Subcutaneous abdominal adipose tissue (tissue), 5 donors: ENCODE measurements around the gene ADGRG1.
A peak's percentile ranks its signal among the peaks of the same experiment; 100 is the strongest.

ENCODE experiments used
- H3K27ac ChIP-seq: one replicate; pipeline ENCODE4 v1.7.0; 2013; ENCODE audit warnings: low read depth, mild to moderate bottlenecking, inconsistent platforms, low read length, moderate library complexity
- H3K27me3 ChIP-seq, 5 donors: one replicate each; pipeline ENCODE4 v1.7.0; 2013; ENCODE audit warnings: low read length in 5 of 5, inconsistent platforms in 1 of 5; ENCODE audit not compliant: control insufficient read depth in 5 of 5, insufficient read depth in 4 of 5
- H3K36me3 ChIP-seq, 5 donors: one replicate each; pipeline ENCODE4 v1.7.0; 2013; ENCODE audit warnings: low read length in 5 of 5; ENCODE audit not compliant: control insufficient read depth in 5 of 5, insufficient read depth in 5 of 5
- H3K4me1 ChIP-seq, 5 donors: one replicate each; pipeline ENCODE4 v1.7.0; 2013; ENCODE audit warnings: low read length in 5 of 5, mild to moderate bottlenecking in 3 of 5, moderate library complexity in 1 of 5; ENCODE audit not compliant: control insufficient read depth in 5 of 5, insufficient read depth in 5 of 5
- H3K4me3 ChIP-seq, 5 donors: one replicate each; pipeline ENCODE4 v1.7.0; 2013; ENCODE audit warnings: low read length in 5 of 5, low read depth in 1 of 5
- H3K9ac ChIP-seq, 5 donors: one replicate each; pipeline ENCODE4 v1.7.0; 2013; ENCODE audit warnings: low read length in 5 of 5, mild to moderate bottlenecking in 4 of 5, moderate library complexity in 3 of 5
- H3K9me3 ChIP-seq, 5 donors: one replicate each; pipeline ENCODE4 v1.7.0; 2013; ENCODE audit warnings: low read length in 5 of 5; ENCODE audit not compliant: control insufficient read depth in 5 of 5
- donor health status: healthy.
- donor health status: healthy.
- donor health status: healthy.
- donor health status: healthy.
- donor health status: healthy.

ADGRG1 gene

GRCh38 chr16:57640612-57641011 is 12.2 kb downstream of the ADGRG1 start:
- Histone ChIP-seq H3K36me3 (peaks cover 0 to 13% (median 9%) of the 10 kb centered on the region in 5 donors), H3K27me3 (peaks cover 4 to 19% (median 13%) of the 10 kb centered on the region in 5 donors), H3K9me3 (no peaks in the 10 kb centered on the region), H3K27ac (no peak overlapping the region), H3K4me1 (peaks cover 3 to 95% (median 31%) of the 10 kb centered on the region in 5 donors), H3K4me3 (no peak overlapping the region), H3K9ac (no peak overlapping the region)

- H3K27me3 ChIP-seq: peaks cover 3 to 7% (median 5%) of the 10 kb centered on the region in 5 donors
- H3K4me3 ChIP-seq: no peak overlapping the region
- peak overlapping the region; percentile 48 for H3K27ac ChIP-seq
- no peak overlapping the region for H3K9ac ChIP-seq
- peaks cover 0 to 89% (median 23%) of the 10 kb centered on the region in 5 donors for H3K4me1 ChIP-seq
- no peaks in the 10 kb centered on the region for H3K9me3 ChIP-seq
- H3K36me3 ChIP-seq: peaks cover 0 to 13% (median 9%) of the 10 kb centered on the region in 5 donors
Observed at GRCh38 chr16:57642160-57643135, 14.0 kb downstream of the ADGRG1 start.

- peaks cover 0 to 89% (median 21%) of the 10 kb centered on the region in 5 donors for H3K4me1 ChIP-seq
- H3K27me3 ChIP-seq: peaks cover 3 to 8% (median 5%) of the 10 kb centered on the region in 5 donors
- peaks cover 0 to 13% (median 9%) of the 10 kb centered on the region in 5 donors for H3K36me3 ChIP-seq
- peak overlapping the region in 1 of 5 donors; percentile 21 for H3K4me3 ChIP-seq
- peak overlapping the region; percentile 48 for H3K27ac ChIP-seq
- H3K9me3 ChIP-seq: no peaks in the 10 kb centered on the region
- H3K9ac ChIP-seq: peak overlapping the region in 2 of 5 donors; percentile 3 to 14
Observed at GRCh38 chr16:57643147-57643874, 14.9 kb downstream of the ADGRG1 start.

- Histone ChIP-seq H3K36me3 (peaks cover 0 to 13% (median 9%) of the 10 kb centered on the region in 5 donors), H3K9ac (no peak overlapping the region), H3K9me3 (no peaks in the 10 kb centered on the region), H3K27ac (peak overlapping the region; percentile 48), H3K4me3 (no peak overlapping the region), H3K27me3 (peaks cover 2 to 8% (median 5%) of the 10 kb centered on the region in 5 donors), H3K4me1 (peaks cover 0 to 90% (median 26%) of the 10 kb centered on the region in 5 donors)
Observed at GRCh38 chr16:57643910-57644309, 15.5 kb downstream of the ADGRG1 start.

GRCh38 chr16:57644383-57645014 is 16.1 kb downstream of the ADGRG1 start:
- Histone ChIP-seq H3K36me3 (peaks cover 0 to 13% (median 9%) of the 10 kb centered on the region in 5 donors), H3K27ac (no peak overlapping the region), H3K4me3 (no peak overlapping the region), H3K27me3 (peaks cover 0 to 8% (median 3%) of the 10 kb centered on the region in 5 donors), H3K9ac (no peak overlapping the region), H3K9me3 (no peaks in the 10 kb centered on the region), H3K4me1 (peaks cover 0 to 86% (median 20%) of the 10 kb centered on the region in 5 donors)

GRCh38 chr16:57645169-57645568 is 16.7 kb downstream of the ADGRG1 start:
- peak overlapping the region in 1 of 5 donors; percentile 29 for H3K4me3 ChIP-seq
- H3K4me1 ChIP-seq: peaks cover 0 to 79% (median 20%) of the 10 kb centered on the region in 5 donors
- H3K27me3 ChIP-seq: peaks cover 0 to 8% (median 3%) of the 10 kb centered on the region in 5 donors
- peaks cover 0 to 16% (median 11%) of the 10 kb centered on the region in 5 donors for H3K36me3 ChIP-seq
- peak overlapping the region; percentile 76 for H3K27ac ChIP-seq
- H3K9me3 ChIP-seq: no peaks in the 10 kb centered on the region
- H3K9ac ChIP-seq: no peak overlapping the region

- Histone ChIP-seq H3K27me3 (peaks cover 0 to 8% (median 3%) of the 10 kb centered on the region in 5 donors), H3K36me3 (peaks cover 0 to 18% (median 14%) of the 10 kb centered on the region in 5 donors), H3K9me3 (no peaks in the 10 kb centered on the region), H3K27ac (peak overlapping the region; percentile 81), H3K4me1 (peaks cover 0 to 72% (median 20%) of the 10 kb centered on the region in 5 donors), H3K9ac (no peak overlapping the region), H3K4me3 (peak overlapping the region in 1 of 5 donors; percentile 29)
Observed at GRCh38 chr16:57645691-57646387, 17.4 kb downstream of the ADGRG1 start.

GRCh38 chr16:57646388-57647039 is 18.1 kb downstream of the ADGRG1 start:
- peak overlapping the region in 1 of 5 donors; percentile 5 for H3K4me3 ChIP-seq
- H3K27me3 ChIP-seq: peaks cover 0 to 10% (median 3%) of the 10 kb centered on the region in 5 donors
- peaks cover 0 to 25% (median 21%) of the 10 kb centered on the region in 5 donors for H3K36me3 ChIP-seq
- H3K9me3 ChIP-seq: no peaks in the 10 kb centered on the region
- H3K9ac ChIP-seq: peak overlapping the region in 1 of 5 donors; percentile 51
- H3K4me1 ChIP-seq: peaks cover 0 to 69% (median 20%) of the 10 kb centered on the region in 5 donors
- H3K27ac ChIP-seq: peak overlapping the region; percentile 81
